Loucy (cell line): Measurements from ENCODE around the gene MED17.

ENCODE experiments used
- H2AFZ ChIP-seq: fragments of 200-600 bp; sonication (generic); 2 replicates; pipeline ENCODE4 v1.6.0; 2016; ENCODE audit warnings: antibody characterized with exemption, mild to moderate bottlenecking, low read length, moderate library complexity
- H3F3A ChIP-seq: fragments of 200-600 bp; 2 replicates; pipeline ENCODE4 v1.6.0; 2016; ENCODE audit warnings: antibody characterized with exemption, low read depth, mild to moderate bottlenecking
- H3K27me3 ChIP-seq: fragments of 200-600 bp; sonication (generic); 2 replicates; pipeline ENCODE4 v1.6.1; 2014; ENCODE audit warnings: low read length, mild to moderate bottlenecking; ENCODE audit not compliant: insufficient read depth, poor library complexity, severe bottlenecking
- H3K36me3 ChIP-seq: fragments of 200-600 bp; sonication (generic); 2 replicates; pipeline ENCODE4 v1.6.1; 2016; ENCODE audit warnings: low read length; ENCODE audit not compliant: insufficient read depth
- H3K4me1 ChIP-seq: fragments of 200-600 bp; sonication (generic); 2 replicates; pipeline ENCODE4 v1.5.1; 2014; ENCODE audit warnings: low read length, mild to moderate bottlenecking; ENCODE audit not compliant: insufficient read depth, poor library complexity, severe bottlenecking
- H3K4me2 ChIP-seq: fragments of 200-600 bp; sonication (generic); 2 replicates; pipeline ENCODE4 v1.6.0; 2014; ENCODE audit warnings: antibody characterized with exemption, low read length, low read depth, mild to moderate bottlenecking; ENCODE audit not compliant: poor library complexity, severe bottlenecking
- H3K4me3 ChIP-seq: fragments of 200-600 bp; sonication (generic); 2 replicates; pipeline ENCODE4 v1.5.1; 2014; ENCODE audit warnings: low read length, mild to moderate bottlenecking, mixed read lengths; ENCODE audit not compliant: poor library complexity, severe bottlenecking
- H3K79me2 ChIP-seq: fragments of 200-600 bp; sonication (generic); 2 replicates; pipeline ENCODE4 v1.6.1; 2014; ENCODE audit warnings: low read length; ENCODE audit not compliant: insufficient read depth
- H3K9ac ChIP-seq: fragments of 200-600 bp; sonication (generic); 2 replicates; pipeline ENCODE4 v1.6.0; 2014; ENCODE audit warnings: mild to moderate bottlenecking, low read depth, low read length, moderate library complexity; ENCODE audit not compliant: poor library complexity, severe bottlenecking
- H3K9me2 ChIP-seq: fragments of 200-600 bp; sonication (generic); replicated peaks from 2 replicates; pipeline ENCODE4 v1.6.1; 2016; ENCODE audit warnings: low read depth, low read length, mixed read lengths
- H3K9me3 ChIP-seq: fragments of 200-600 bp; sonication (generic); 2 replicates; pipeline ENCODE4 v1.6.1; 2014; ENCODE audit warnings: mild to moderate bottlenecking, antibody characterized with exemption, low read length, low read depth; ENCODE audit not compliant: insufficient read depth
- H4K20me1 ChIP-seq: fragments of 200-600 bp; sonication (generic); 2 replicates; pipeline ENCODE4 v1.6.0; 2014; ENCODE audit warnings: antibody characterized with exemption, low read length, mild to moderate bottlenecking; ENCODE audit not compliant: insufficient read depth, poor library complexity, severe bottlenecking
- EZH2phosphoT487 ChIP-seq: fragments of 200-600 bp; IDR thresholded peaks from 2 replicates; pipeline ENCODE4 v1.6.1; 2018; ENCODE audit warnings: antibody characterized with exemption, mild to moderate bottlenecking, moderate library complexity, borderline replicate concordance
- TF ChIP-seq, protein P1 (sequence below): fragments of 200-600 bp; sonication (generic); conservative IDR thresholded peaks from 2 replicates; pipeline ENCODE4 v1.5.1; 2014; ENCODE audit warnings: mild to moderate bottlenecking, antibody characterized with exemption, low read length

Gene MED17

DNA sequence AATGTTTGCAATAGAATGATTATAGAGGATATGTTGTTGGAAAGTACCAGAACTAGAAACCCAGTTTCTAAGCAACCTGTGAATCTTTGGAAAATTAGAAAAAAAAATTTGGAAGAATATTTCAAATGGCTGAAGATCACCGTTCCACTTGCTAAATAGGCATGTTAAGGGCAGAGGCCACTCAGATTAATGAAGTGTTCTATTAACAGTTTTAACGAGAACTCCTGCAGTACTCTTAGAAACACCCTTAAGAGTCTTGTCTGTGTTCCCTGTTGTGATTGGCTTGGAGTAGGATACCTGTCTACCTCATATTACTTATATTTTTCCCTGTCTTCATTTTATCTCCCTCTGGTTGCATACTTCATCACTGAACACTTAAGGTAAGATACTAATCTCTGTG lies 38.0 kb upstream of the MED17 start:
- Histone ChIP-seq H2AFZ (no peak overlapping the region), H3K4me3 (no peak overlapping the region), H3K9me2 (no peaks in the 10 kb centered on the region), H4K20me1 (peaks cover 4% of the 10 kb centered on the region), H3K9ac (no peak overlapping the region), H3K4me2 (no peak overlapping the region), H3K4me1 (peaks cover 4% of the 10 kb centered on the region), H3F3A (no peaks in the 10 kb centered on the region), H3K27me3 (no peaks in the 10 kb centered on the region), H3K36me3 (no peaks in the 10 kb centered on the region), H3K79me2 (peaks cover 28% of the 10 kb centered on the region), H3K9me3 (no peaks in the 10 kb centered on the region)
- no peak for TF ChIP-seq EZH2phosphoT487
- TF ChIP-seq, protein P1, sequence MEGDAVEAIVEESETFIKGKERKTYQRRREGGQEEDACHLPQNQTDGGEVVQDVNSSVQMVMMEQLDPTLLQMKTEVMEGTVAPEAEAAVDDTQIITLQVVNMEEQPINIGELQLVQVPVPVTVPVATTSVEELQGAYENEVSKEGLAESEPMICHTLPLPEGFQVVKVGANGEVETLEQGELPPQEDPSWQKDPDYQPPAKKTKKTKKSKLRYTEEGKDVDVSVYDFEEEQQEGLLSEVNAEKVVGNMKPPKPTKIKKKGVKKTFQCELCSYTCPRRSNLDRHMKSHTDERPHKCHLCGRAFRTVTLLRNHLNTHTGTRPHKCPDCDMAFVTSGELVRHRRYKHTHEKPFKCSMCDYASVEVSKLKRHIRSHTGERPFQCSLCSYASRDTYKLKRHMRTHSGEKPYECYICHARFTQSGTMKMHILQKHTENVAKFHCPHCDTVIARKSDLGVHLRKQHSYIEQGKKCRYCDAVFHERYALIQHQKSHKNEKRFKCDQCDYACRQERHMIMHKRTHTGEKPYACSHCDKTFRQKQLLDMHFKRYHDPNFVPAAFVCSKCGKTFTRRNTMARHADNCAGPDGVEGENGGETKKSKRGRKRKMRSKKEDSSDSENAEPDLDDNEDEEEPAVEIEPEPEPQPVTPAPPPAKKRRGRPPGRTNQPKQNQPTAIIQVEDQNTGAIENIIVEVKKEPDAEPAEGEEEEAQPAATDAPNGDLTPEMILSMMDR: no peak

DNA sequence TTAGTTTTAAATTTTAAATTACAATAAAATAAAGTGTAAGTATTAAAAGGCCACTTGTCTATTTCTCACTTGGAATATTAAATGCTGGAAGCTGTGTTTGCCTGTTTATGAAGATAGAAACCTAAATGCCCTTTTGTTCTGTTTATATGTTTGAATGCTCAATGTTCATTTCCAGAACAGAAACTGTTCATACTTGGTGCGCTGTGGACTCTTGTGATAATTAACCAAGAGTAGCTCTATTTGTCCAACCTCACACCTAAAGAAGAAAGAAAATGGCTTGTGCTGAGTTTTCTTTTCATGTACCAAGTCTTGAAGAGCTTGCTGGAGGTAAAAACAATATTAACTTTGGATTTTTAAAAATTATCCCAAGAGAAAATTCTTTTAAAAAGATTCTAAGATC lies 37.0 kb upstream of the MED17 start:
- Histone ChIP-seq H3K9me2 (no peaks in the 10 kb centered on the region), H3K36me3 (no peaks in the 10 kb centered on the region), H3K9ac (no peak overlapping the region), H3K9me3 (no peaks in the 10 kb centered on the region), H3K4me2 (no peak overlapping the region), H3K79me2 (peaks cover 20% of the 10 kb centered on the region), H3K4me1 (peaks cover 4% of the 10 kb centered on the region), H3K27me3 (no peaks in the 10 kb centered on the region), H4K20me1 (peaks cover 3% of the 10 kb centered on the region), H3K4me3 (no peak overlapping the region), H2AFZ (no peak overlapping the region), H3F3A (no peaks in the 10 kb centered on the region)
- no peak for TF ChIP-seq EZH2phosphoT487
- TF ChIP-seq, protein P1: no peak

DNA sequence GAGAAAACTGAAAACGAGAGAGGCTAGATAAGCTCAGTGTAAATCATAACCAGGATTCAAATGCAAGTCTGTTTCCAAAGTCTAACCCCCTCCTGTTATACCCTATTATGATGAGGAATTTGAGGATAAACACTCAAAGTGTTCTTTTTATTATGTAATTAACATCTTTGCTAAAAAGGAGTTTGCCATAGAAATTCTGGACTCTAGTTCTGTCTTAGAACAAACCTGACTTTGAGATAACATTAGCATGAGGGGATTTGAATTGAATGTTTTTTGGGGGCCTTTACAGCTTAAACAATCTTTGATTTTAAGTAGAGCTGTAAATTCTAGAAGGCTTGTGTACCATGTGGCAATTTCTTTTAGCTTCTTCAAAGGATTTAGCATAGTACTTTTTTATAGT lies 33.1 kb upstream of the MED17 start:
- no peaks in the 10 kb centered on the region for H3F3A ChIP-seq
- H3K36me3 ChIP-seq: no peaks in the 10 kb centered on the region
- TF ChIP-seq EZH2phosphoT487: no peak
- TF ChIP-seq, protein P1: no peak
- no peaks in the 10 kb centered on the region for H3K9me2 ChIP-seq
- no peak overlapping the region for H3K4me2 ChIP-seq
- no peaks in the 10 kb centered on the region for H3K4me1 ChIP-seq
- H3K4me3 ChIP-seq: no peak overlapping the region
- H3K79me2 ChIP-seq: no peaks in the 10 kb centered on the region
- H2AFZ ChIP-seq: no peak overlapping the region
- H3K9ac ChIP-seq: no peak overlapping the region
- H3K27me3 ChIP-seq: no peaks in the 10 kb centered on the region
- no peaks in the 10 kb centered on the region for H3K9me3 ChIP-seq
- peaks cover 3% of the 10 kb centered on the region for H4K20me1 ChIP-seq
